Measurements from ENCODE around the gene OAT. TPM values are rescaled to one million over a fixed set of nuclear protein-coding genes. Genes with fewer than 3 reads are reported as not detected.

OAT gene
- total RNA-seq, 1 donor from 2014 or later, result 48.2 TPM

DNA sequence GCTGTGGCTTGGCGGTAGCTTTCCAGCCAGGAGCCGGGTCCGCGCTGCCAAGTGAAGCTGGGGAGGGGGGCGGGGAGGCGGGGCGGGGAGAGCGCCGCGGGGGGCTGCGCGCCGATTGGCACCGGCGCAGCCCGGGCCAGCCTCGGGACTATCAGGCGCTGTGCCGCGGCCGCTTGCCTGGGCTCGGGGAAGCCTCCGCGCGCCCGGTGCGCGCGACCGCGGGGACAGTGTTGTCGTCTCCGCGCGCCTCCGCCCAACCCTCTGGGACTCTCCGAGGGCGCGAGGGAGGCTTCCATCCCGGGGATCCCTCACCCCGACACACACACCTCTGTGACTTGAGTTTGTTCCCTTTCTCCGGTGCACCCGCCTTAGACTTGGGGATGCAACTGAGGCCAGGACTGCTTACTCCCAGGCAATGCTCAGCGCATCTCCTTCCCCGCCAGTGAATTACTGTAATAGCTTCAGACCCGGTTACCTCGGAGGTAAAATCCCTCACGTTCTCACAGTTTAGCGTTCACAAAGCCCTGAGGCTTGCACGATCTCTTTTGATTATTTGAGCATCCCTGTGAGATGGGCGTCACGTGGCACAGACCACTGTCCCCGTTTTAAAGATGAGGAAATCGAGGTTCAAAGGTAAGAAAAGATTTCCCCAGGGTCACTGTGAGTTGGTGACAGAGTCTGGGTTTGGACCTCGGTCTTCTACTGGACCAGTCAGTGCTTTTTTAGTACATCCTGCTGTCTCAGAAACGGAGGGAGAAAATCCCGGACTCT is 31.5 kb upstream of the OAT start, which contains the start of gene NKX1-2:
Gene NKX1-2, minus strand, starts transcription at position 24 of the 771 bp plus-strand sequence. CDS start 92 bp downstream, outside the sequence.
- no peak for DNase-seq (ENCODE audit: low spot score in 2 of 2)
- TF ChIP-seq, protein P1, sequence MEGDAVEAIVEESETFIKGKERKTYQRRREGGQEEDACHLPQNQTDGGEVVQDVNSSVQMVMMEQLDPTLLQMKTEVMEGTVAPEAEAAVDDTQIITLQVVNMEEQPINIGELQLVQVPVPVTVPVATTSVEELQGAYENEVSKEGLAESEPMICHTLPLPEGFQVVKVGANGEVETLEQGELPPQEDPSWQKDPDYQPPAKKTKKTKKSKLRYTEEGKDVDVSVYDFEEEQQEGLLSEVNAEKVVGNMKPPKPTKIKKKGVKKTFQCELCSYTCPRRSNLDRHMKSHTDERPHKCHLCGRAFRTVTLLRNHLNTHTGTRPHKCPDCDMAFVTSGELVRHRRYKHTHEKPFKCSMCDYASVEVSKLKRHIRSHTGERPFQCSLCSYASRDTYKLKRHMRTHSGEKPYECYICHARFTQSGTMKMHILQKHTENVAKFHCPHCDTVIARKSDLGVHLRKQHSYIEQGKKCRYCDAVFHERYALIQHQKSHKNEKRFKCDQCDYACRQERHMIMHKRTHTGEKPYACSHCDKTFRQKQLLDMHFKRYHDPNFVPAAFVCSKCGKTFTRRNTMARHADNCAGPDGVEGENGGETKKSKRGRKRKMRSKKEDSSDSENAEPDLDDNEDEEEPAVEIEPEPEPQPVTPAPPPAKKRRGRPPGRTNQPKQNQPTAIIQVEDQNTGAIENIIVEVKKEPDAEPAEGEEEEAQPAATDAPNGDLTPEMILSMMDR (IDR thresholded peaks at IDR 0.05), result no peak
- no peaks in the 10 kb centered on the region for H3K9me3 ChIP-seq
- H3K27ac ChIP-seq, result no peak within 1 kb of the TSS
- peaks cover 7% of the 10 kb centered on the region for H3K27me3 ChIP-seq
- no peaks in the 10 kb centered on the region for H3K36me3 ChIP-seq
- peaks cover 4 to 17% of the 10 kb centered on the region in 2 donors for H3K4me1 ChIP-seq
- intact Hi-C loops (cut with DNase I), result no loop called here
- H3K4me3 ChIP-seq, result peak within 1 kb of the TSS; percentile 39 to 52

DNA sequence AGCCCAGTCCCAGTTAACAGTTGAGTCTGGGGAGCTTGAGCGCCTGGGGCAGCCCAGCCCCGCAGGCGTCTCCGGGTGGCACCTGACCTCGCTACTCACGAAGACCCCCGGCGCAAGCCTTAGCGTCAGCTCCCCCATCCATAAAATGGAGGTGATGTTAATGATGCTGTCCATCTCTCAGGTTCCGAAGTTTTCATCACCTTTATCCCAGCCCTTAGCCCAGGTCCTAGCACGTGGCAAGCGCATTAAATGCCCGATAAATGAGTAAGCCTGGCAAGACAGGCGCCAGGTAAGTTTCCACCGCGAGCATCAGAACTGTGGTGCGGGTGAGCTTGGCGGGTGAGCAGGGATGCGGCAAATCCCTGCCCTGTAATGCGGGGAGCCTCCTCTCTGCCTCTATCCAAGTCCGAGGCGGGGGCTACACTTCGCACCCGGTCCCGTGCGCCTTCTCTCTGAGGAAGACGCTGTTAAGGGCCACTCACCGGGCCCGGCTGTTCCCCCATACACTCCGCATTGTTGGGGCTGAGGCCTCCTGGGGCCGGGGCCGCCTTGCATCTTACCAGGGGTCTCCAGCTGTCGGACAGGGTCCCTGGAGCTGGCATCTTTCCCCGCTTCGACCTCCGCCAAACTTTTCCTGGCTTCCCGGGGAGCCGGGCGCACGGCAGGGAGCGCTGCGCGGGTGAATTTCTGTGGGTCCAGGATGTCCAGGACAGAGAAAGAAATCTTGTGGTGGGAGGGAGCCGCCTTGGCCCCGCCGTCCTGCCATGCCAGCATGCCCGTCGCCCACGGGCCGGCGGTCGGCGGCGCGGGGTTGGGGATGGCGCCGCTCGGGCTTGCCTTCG is 30.7 kb upstream of the OAT start:
- peaks cover 7% of the 10 kb centered on the region for H3K27me3 ChIP-seq
- H3K27ac ChIP-seq, result no peak overlapping the region
- intact Hi-C loops (cut with DNase I), result no loop called here
- H3K9me3 ChIP-seq, result no peaks in the 10 kb centered on the region
- TF ChIP-seq, protein P1 (IDR thresholded peaks at IDR 0.05), result no peak
- no peak for DNase-seq (ENCODE audit: low spot score in 2 of 2)
- H3K4me1 ChIP-seq, result peaks cover 4 to 17% of the 10 kb centered on the region in 2 donors
- peak overlapping the region; percentile 39 to 52 for H3K4me3 ChIP-seq
- H3K36me3 ChIP-seq, result no peaks in the 10 kb centered on the region

DNA sequence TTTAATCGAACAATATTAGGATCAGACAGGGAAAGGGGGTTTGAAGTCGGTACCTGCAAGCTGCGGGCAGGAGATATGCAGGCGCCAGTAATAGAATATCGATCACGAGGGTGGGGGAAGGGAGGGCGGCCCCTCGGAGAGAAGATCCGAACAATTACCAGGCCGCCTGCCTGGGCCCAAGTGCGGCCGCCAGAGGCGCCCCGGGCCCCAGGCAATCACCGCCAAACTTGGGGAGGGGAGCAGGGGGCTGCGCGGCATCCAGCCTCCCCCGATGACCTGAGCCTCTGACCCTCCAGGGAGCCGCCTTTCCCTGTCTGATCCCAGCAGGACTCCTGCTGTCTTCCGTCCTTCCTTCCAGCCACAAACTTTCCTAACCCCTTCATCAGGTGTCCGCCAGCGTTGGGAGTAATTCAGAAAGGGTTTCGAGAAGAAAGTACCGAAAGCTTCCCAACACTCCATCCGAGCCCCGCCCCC is 30.0 kb upstream of the OAT start:
- no peaks in the 10 kb centered on the region for H3K9me3 ChIP-seq
- no peak overlapping the region for H3K27ac ChIP-seq
- DNase-seq (ENCODE audit: low spot score in 2 of 2), result no peak
- peaks cover 7% of the 10 kb centered on the region for H3K27me3 ChIP-seq
- peaks cover 4 to 17% of the 10 kb centered on the region in 2 donors for H3K4me1 ChIP-seq
- TF ChIP-seq, protein P1 (IDR thresholded peaks at IDR 0.05), result no peak
- no peaks in the 10 kb centered on the region for H3K36me3 ChIP-seq
- no peak overlapping the region for H3K4me3 ChIP-seq
- intact Hi-C loops (cut with DNase I), result no loop called here

DNA sequence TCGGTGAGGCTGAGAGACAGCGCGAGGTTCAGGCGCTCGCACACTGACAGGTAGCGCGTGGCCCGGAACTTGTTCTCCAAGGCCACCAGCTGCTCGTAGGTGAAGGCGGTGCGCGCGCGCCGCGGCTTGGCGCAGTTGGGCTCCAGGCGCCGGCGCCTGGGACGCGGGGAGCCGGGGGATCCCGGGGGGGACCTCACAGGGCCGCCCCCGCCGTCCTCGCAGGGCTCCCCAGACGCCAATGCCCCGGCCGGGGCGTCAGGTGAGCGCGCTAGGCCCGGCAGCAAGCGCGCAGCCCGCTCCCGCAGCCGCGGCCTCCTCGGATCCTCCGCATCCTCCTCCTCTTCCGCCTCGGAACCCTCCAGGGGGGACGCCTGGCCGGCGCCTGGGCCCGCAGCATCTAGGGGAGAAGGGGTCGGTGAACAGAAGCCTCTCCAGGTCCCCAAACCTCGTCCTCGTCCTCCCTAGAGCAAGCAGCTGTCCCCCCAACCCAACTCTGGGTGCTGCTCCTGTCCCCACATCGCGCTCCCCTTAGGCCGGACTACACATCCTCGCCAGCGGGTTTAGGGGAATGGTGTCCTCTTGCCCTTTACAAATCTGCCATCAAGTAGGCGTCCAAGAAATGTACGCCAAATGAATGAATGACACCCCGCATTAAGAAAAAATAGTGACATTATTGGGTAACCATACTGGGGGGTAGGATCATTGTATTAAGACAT is 29.2 kb upstream of the OAT start:
- TF ChIP-seq, protein P1 (IDR thresholded peaks at IDR 0.05), result no peak
- Histone ChIP-seq H3K4me3 (peak overlapping the region; percentile 40 to 44), H3K27me3 (peaks cover 7% of the 10 kb centered on the region), H3K36me3 (no peaks in the 10 kb centered on the region), H3K9me3 (no peaks in the 10 kb centered on the region), H3K27ac (no peak overlapping the region), H3K4me1 (peaks cover 4 to 17% of the 10 kb centered on the region in 2 donors)
- DNase-seq (ENCODE audit: low spot score in 2 of 2), result no peak
- intact Hi-C loops (cut with DNase I), result no loop called here
